Mesenteric fat pad (tissue), 1 donor: ENCODE data around the gene TMCC3. TPM values are rescaled to one million over a fixed set of nuclear protein-coding genes. Genes with fewer than 3 reads are reported as not detected.
"Not testable (repeated sequence)": the region's sequence is repeated elsewhere in the genome, so short reads cannot be mapped to it uniquely, and the experiment has no call there.

Source experiments
- DNase-seq: peaks from one replicate; pipeline ENCODE4 v3.0.0-alpha.2; 2020; ENCODE audit warnings: low spot score
- total RNA-seq: library from RNA; stranded (reverse); fragmentation: NEBNext Ultra II Directional; extraction: Animal tissue kit (Norgen Biotek cat#: 25700); gene quantifications from one replicate; pipeline ENCODE4 v1.2.1, GENCODE V29; 2021
- donor health status: DM: yes; HTN: yes; CAD: no.

Gene TMCC3
- total RNA-seq, 1 donor from 2014 or later, result 15.8 TPM

DNA sequence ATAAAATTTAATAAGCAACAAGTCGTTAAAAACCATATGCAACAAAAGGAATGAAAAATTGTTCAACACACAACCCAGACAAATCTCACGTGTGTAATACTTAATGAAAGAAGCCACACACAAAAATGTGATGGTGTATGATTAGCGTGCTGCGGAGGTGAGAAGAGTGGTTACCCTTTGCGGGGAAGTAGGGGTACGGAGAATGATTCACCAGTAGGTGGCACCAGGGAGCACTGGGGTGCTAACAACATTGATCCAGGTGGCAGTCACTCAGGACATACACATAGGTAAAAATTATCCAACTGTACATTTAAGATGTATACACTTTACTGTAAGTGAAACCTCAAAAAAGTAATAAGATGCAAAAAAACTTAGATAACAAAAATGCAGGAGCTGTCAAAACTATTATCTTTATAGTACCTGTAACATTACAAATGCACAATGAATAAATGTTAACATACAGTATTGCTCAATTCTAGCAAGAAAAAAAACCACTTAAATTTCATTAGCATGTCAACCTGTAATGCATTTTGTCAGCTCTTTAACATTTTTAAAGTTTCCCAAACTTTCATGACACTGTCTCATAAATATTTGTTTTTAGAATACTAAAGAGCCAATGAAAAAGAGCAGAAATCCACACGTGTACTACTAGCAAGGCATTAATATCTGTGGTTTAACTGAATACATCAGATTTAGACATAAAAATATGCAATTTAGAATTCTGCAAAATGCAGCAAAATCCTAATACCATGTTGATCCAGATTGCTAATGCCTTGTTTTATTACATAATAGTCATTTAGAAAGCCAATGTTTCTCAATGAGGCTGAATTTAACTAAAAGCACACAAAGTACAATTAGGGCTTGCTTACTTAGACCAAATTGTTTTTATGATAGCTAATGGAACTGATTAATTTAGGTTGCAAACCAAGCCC lies 46.7 kb downstream of the TMCC3 start:
- no peak for DNase-seq

DNA sequence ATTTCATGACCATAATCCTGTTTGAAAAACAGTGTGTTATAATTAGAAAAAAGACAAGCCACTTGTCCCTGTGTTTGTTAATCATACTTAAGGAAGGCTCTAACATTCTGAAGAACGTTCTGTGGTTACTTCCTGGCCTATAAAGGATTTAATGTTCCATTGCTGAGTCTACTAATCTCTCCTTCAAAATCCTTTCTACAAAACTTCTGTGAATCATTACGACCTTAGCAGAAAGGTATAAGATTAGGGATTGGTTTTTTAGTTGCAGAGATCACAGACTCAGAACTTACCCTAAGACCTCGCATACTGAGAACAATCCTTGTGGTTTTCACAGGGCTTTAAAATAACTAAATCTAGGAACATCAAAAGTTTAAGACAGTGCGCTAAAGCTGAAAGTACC lies 48.3 kb downstream of the TMCC3 start:
- no peak for DNase-seq

DNA sequence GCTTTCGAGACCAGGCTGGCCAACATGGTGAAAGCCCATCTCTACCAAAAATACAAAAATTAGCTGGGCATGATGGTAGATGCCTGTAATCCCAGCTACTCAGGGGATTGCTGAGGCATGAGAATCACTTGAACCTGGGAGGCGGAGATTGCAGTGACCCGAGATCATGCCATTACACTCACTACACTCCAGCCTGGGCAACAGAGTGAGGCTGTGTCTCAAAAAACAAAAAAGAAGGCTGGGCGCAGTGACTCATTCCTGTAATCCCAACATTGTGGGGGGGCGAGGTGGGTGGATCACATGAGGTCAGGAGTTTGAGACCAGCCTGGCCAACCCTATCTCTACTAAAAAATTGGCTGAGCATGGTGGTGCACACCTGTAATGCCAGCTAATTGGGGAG lies 49.0 kb downstream of the TMCC3 start:
- DNase-seq, result not testable (repeated sequence)

DNA sequence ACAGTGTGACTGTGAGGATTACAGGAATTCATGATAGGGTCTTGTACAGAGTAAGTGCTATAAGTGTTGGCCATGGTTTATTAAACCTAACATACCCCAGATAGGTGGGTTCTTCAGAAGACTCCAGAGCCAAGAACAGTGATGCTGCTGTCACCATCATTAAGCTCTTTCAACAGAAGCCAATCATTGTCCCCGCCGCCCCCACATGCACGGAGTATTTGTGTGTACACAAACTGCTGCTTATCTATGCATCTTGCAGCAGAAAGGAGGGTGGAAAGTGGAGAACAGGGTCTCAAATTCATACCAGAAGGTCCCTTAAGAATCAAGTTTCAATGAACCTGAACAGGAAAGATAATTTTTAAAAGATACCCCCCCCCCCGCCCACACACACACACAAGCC lies 51.2 kb downstream of the TMCC3 start:
- DNase-seq, result no peak

DNA sequence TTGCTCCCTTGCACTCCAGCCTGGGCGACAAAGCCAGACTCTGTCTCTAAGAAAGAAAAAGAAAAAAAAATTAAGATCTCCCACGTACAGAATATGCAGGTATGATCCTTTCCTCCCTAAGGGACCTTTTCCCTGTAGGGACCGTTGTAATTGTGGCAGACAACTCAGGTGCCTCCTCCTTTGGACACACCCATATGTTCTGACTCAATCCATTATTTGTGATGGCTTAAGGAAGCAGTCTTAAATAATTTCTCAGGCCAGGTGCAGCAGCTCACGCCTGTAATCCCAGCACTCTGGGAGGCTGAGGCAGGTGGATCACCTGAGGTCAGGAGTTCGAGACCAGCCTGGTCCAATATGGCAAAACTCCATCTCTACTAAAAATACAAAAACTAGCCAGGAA lies 53.1 kb downstream of the TMCC3 start:
- DNase-seq, result no peak

DNA sequence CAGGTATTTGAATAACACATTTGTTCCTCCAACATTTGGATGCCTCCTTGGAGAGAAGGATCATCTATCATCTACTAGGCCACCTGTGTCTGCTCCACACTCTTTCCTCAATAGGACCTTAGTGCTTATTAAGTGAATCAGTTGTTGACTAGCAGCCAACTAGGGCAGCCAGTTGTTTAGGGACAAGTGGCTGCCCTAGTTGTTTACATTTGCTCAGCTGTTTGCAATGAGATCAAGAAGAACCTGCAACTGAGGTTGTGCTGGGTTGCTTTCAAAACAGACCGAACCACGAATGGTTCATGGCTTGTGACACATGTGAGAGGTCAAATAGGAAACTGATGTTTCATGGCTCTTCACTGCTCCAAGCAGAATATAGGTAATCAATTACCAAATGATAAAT lies 53.8 kb downstream of the TMCC3 start:
- DNase-seq, result no peak

DNA sequence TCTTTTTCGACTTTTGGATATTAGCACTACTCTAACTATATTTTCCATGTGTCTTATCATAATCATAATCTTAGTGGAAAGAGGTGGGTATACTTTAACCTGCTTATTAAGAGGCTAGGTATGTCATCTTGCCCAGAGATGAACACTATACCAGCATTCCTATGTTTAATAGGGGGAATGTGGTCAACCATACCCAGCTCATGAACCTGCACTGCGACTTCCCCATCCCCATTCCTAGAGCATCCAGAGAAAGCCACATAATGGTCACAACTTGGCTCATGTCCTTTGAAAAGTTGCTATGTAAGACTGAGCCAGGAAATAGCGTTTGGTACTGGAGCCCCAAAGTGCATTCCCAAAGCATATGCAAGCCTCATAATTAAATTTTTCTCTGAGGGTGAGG lies 55.2 kb downstream of the TMCC3 start:
- no peak for DNase-seq

DNA sequence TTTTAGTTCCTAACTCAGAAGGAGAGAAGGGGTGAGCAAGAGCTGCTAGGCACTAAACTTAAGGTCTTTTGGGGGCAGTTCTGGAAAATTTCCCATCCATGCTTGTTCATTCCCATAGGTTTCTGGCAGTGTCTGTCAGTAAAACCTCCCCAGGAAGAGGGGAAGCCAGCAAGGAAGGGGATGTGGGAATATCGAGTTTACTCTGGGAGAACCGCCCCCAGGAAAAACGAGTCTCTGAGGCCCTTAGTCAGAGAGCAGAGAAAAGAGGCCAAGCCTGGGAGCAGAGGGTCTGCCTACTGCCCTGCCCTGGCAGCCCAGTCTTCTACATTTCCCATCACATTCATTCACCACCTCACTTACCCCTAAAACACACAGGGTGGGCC lies 55.9 kb downstream of the TMCC3 start:
- DNase-seq, result no peak

DNA sequence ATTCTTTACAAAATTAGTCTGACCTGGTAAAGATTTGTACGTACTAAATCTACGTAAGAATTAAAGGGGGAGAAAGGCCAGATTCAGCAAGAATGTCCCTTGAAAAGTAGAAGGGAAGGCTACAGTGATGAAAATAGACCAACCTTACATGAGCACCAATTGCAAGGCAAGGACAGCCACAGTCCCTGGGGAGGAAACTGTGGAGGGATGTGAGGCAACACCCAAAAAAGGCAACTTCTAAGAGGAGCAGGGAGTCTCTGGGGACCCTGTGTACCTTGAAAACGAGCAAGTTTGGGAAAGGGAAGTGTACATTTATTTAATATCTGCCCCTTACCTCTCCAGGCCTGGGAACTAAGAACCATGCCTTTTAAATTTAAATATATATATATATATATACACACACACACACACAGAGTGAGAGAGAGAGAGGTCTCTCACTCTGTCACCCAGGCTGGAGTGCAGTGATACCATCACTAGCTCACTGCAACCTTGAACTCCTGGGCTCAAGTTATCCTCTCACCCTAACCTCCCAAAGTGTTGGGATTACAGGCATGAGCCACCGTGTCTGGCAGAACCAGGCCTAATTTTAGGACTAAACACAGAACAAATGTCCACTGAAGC lies 56.4 kb downstream of the TMCC3 start:
- no peak for DNase-seq

DNA sequence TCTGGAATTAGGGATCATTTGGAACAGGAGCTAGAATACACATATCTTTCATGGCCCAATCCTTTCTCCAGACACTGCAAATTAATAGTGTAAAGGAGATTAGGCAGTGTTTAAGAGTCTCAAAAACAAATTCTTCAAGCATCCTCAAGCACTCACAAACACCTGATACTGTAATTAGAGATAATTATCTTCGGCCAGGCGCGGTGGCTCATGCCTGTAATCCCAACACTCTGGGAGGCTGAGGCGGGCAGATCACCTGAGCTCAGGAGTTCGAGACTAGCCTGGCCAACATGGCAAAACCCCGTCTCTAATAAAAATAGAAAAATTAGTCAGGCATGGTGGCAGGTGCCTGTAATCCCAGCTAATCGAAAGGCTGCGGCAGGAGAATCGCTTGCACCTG lies 57.6 kb downstream of the TMCC3 start:
- DNase-seq, result not testable (repeated sequence)

DNA sequence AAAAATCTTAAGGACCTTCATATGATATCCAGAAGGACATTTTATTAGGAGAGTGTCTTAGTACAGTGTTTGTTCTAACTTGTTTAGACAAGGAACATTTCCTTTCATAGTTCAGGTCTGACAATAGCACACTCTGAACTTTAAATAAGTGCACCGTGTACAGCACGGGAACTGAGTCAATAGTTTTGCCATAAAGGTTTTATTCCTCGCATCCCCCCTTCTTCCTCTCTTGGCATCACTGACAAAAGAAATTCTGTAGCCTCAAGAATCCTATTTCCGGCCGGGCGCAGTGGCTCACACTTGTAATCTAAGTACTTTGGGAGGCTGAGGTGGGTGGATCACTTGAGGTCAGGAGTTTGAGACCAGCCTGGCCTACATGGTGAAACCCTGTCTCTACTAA lies 58.3 kb downstream of the TMCC3 start:
- DNase-seq, result no peak

DNA sequence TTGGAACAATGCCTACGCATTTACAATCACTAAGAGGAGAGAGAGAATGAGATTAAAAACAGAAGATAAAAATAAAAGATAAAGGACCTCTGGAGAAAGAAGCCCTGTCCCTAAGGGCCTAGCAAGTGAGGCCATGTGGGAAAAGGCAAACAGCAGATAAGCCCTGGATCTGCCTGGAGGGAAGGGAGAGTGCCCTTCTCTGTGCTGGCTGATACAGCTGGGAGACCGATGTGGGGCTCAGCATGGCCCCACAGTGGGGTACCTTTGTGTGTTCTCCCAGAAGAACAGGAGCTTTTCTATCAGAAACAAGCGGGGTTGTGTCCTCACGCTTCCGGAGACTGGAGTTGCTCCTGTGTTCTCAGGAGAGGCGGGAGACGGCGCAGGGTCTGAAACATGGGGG lies 59.9 kb downstream of the TMCC3 start:
- DNase-seq, result no peak

DNA sequence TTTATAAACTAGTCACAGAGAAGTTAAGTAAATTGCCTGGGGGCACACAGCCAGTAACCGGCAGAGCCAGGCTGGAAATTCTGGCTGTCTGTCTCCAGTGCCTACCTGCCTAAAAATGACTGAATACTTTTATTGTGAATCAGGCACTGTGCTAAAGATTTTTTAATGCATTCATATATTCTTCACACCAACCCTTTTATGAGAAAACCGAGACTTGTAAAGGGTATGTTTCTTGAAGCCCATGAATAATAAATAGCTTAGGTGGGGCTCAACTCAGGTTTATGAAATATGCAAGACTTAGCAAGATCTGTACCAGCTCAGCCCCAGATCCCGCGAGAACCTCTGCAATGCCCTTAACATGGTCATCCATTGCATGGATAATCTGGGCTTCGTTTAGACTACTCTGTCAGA lies 60.8 kb downstream of the TMCC3 start:
- no peak for DNase-seq

DNA sequence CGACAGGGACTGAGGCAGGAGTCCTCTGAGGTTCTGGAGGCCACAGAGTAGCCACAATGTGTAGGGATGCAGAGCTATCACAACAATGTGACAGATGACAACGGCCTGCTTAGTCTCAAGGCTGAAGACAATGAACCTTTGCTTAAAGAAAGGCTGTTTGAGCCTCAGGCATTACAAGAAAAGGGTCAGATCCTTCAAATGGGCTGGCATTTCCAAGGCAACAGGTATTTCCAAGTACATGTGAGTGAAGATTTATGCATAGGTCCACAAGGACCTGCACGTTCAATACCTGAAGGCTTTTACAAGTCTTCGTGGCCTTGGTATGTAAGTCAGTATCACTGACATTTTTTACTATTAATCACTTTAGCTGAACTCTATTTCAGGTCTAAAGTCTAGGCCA lies 62.0 kb downstream of the TMCC3 start:
- no peak for DNase-seq

DNA sequence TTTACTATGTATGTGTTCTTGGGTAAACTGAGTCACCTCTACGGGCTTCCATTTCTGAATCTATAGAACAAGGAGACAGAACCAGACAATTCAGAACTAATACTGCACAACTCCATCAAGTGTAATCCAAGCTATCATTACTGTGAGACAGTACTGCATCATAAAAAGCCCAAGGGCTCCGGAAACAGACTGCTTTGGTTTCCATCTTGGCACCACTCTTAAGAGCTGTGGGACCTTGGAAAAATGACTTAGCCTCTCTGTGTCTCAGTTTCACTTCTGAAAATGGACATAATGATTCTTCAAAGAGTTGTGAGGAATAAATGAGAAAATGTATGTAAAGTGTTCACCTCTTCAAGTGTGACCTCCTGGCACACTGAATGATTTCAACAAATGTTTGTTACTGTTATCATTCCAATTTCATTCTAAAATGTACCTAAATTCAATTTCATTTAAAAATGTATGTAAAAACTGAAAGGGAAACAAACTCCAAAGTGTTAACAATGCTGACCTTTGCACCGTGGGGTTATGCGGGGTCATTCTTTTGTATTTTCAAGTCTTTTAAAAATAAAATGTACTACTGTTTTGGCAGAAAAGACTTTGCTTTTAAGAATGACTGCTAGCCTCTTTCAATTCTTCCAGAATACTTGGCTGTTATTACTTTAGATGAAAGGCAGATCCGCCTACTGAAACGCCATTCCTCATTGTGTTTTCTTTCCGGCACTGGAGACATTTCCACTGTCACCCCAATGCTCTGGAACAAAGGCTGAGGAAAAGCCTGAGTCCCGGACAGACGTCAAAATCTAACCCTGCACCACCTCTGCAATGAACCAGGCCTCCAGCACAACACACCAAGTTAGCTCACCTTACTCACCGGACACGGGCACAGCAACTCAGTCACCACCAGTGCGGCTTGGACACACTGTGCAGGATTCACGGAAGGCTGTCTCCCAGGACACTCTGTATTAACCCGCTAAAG lies 62.8 kb downstream of the TMCC3 start:
- DNase-seq, result no peak

DNA sequence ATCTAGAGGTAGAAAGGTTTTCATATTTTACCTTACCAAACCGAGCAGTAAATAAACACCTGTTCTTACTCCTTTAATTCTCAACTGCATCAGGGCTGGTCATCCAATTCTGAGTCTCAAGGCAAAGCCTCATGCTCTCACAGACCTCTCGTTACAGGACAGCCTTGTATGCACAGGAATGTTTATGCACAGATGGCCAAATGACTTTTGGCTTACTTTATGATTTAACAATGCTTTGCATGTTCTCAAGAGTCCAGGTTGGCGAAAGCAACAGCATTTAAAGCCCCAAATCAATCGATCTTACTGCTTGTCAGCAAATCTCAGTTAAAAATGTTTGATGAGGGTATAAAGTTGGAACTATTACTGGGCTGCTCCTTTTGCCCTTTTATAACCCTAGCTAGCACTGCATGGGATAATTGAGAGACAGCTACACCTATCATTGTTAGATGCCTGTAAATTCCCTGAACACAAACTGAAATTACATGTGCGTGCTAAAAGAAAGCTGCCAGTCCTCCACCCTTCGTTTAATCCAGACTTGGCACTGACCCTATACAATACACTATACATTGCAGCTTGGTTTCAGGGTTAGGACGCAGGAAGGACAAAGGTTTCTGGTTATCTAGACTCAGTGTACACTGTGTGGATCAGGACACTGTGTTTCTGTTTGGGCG lies 63.6 kb downstream of the TMCC3 start:
- no peak for DNase-seq

DNA sequence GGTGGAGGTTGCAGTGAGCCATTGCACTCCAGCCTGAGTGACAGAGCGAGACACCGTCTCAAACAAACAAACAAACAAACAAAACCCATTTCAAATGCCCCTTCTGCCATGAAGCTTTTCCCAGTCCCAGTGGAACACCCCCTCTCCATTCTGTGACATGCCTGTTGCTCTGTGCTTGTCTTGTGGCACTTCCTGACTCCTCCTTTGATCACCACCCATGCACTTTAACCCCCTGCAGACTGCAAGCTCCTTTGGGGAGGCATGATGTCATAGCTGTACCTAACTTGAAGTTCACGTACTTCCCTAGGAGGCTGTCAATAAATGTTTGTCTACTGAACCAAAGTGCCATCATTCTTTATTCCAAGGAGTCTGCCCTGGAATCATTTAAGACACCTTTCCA lies 64.7 kb downstream of the TMCC3 start:
- no peak for DNase-seq

DNA sequence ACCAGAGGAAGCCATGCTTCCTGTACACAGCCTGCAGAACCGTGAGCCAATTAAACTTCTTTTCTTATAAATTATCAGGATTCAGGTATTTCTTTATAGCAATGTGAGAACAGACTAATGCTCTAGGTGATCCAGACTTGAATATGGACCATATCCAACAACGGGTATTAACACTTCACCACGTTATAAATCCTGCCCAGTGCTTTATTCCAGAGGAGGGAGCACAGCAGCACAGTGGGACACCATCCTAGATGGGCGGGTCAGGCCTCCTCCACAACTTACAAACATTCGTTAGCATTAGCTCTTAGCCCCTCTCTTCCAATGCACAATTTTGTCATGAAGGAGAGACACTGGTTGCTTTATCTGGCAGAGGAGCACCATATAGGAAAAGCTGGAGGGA lies 66.0 kb downstream of the TMCC3 start:
- DNase-seq, result no peak

DNA sequence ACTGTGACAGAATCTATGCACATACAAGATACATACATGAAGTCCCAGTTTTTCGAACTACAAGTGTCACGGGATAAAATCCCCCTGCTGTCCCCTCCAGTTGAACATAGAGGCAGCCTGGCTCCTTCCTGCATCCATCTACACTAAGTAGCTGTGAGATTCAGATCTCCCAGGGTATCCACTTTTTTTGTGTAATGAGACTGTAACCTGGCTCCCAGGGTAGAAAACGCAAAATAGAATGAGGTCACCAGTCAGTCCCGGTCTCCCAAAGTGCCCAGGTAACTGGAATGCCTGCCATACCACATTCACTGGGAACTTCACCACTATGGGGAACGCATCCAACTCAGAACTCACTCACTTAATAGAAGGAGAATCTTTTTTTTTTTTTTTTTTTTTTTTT lies 67.8 kb downstream of the TMCC3 start:
- no peak for DNase-seq

DNA sequence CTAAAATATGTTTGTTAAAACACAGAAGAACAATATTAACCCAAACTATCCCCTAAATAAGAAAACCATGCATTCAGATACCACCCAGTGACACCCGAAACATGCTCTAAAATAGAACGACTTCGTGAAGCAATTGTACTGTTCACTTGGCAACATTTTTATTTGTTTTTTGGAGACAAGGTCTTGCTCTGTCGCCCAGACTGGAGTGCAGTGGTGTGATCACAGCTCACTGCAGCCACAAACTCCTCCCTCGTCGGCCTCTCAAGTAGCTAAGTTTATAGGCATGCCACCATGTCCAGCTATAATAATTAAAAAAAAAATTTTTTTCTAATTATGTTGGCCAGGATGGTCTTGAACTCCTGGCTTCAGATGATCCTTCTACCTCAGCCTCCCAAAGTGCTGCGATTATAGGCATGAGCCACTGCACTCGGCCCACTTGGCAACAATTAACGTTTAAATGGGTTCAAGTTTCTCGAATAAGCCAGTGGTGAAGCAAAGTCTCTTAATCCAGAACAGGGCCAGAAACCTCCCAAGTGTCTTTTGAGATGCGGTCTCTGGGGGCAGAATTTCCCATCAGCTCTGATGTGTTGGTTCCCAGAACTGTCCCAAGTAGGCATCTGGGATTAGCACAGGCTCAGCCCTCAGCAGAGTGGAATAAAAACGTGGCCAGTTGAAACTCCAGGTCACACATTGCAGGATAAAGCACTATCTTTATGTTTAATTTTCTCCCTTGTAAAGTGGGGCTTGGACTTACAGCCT lies 74.5 kb downstream of the TMCC3 start:
- no peak for DNase-seq
